G401 (cell line): ENCODE measurements around the gene B4GALNT3. TPM values are rescaled to one million over a fixed set of nuclear protein-coding genes. Genes with fewer than 3 reads are reported as not detected.

Source experiments
- DNase-seq: peaks from one replicate; pipeline ENCODE4 v3.0.0-alpha.2; 2015; ENCODE audit warnings: low spot score
- in situ Hi-C: cut with HindIII; loops from 2 replicates; pipeline ENCODE4 v1.10.0; 2016; ENCODE audit warnings: low sequenced_read_pairs, mixed read lengths
- total RNA-seq: library from RNA; depleted of rRNA; stranded (reverse); fragments of >200 nt; shearing (Covaris generic); gene quantifications from 2 replicates; pipeline ENCODE4 v1.2.3, GENCODE V29; 2014

The B4GALNT3 gene
- total RNA-seq, 1 experiment from 2014 or later: 2.6 TPM

GRCh38 chr12:547883-548470, 88.2 kb downstream of the B4GALNT3 start:
- DNase-seq: no peak
- in situ Hi-C loops: no loop called here

- in situ Hi-C loops: no loop called here
- DNase-seq: no peak
Measured at GRCh38 chr12:549476-550082, 89.8 kb downstream of the B4GALNT3 start.

- no peak for DNase-seq
- in situ Hi-C loops: no loop called here
Measured at GRCh38 chr12:550473-551260, 90.9 kb downstream of the B4GALNT3 start.

GRCh38 chr12:552466-552865, 92.7 kb downstream of the B4GALNT3 start:
- in situ Hi-C loops: no loop called here

GRCh38 chr12:553216-554000, 93.7 kb downstream of the B4GALNT3 start:
- DNase-seq: no peak
- in situ Hi-C loops: no loop called here

More at GRCh38 chr12:552466-552865, 92.7 kb downstream of the B4GALNT3 start:
- no peak for DNase-seq

- no peak for DNase-seq
- in situ Hi-C loops: no loop called here
Measured at GRCh38 chr12:554001-554285, 94.2 kb downstream of the B4GALNT3 start.

GRCh38 chr12:556498-556897, 96.8 kb downstream of the B4GALNT3 start:
- in situ Hi-C loops: no loop called here
- DNase-seq: no peak

GRCh38 chr12:558580-558979, 98.8 kb downstream of the B4GALNT3 start:
- in situ Hi-C loops: no loop called here
- DNase-seq: no peak

- no peak for DNase-seq
- in situ Hi-C loops: no loop called here
Measured at GRCh38 chr12:559208-559905, 99.6 kb downstream of the B4GALNT3 start.

GRCh38 chr12:559906-560455, 100.2 kb downstream of the B4GALNT3 start:
- in situ Hi-C loops: no loop called here

GRCh38 chr12:560691-561390, 101.1 kb downstream of the B4GALNT3 start:
- in situ Hi-C loops: no loop called here
- DNase-seq: no peak

More at GRCh38 chr12:559906-560455, 100.2 kb downstream of the B4GALNT3 start:
- no peak for DNase-seq

GRCh38 chr12:561391-561705, 101.6 kb downstream of the B4GALNT3 start:
- no peak for DNase-seq
- in situ Hi-C loops: no loop called here

- in situ Hi-C loops: no loop called here
Measured at GRCh38 chr12:561908-562593, 102.3 kb downstream of the B4GALNT3 start.

GRCh38 chr12:562634-563033, 102.9 kb downstream of the B4GALNT3 start:
- DNase-seq: no peak
- in situ Hi-C loops: no loop called here

More at GRCh38 chr12:561908-562593, 102.3 kb downstream of the B4GALNT3 start:
- no peak for DNase-seq

- in situ Hi-C loops: no loop called here
- no peak for DNase-seq
Measured at GRCh38 chr12:563250-563781, 103.6 kb downstream of the B4GALNT3 start.

GRCh38 chr12:563787-564298, 104.1 kb downstream of the B4GALNT3 start:
- in situ Hi-C loops: no loop called here
- DNase-seq: no peak

- in situ Hi-C loops: no loop called here
- no peak for DNase-seq
Measured at GRCh38 chr12:565161-565560, 105.4 kb downstream of the B4GALNT3 start.
